Dendritic cell treated with granulocyte-macrophage colony-stimulating factor and Interleukin-4, amounts not matched to agents 40 ng/mL and 50 ng/mL, for 4 days (primary cell): ENCODE measurements around the gene SV2B.
"Not testable (repeated sequence)": the region's sequence is repeated elsewhere in the genome, so short reads cannot be mapped to it uniquely, and the experiment has no call there.

ENCODE experiments used
- H3K27ac Mint-ChIP-seq: one replicate; pipeline ENCODE4 v1.8.0; 2022; ENCODE audit warnings: mild to moderate bottlenecking, mixed read lengths
- H3K27me3 Mint-ChIP-seq: one replicate; pipeline ENCODE4 v1.8.0; 2022; ENCODE audit warnings: mild to moderate bottlenecking, mixed read lengths
- H3K36me3 Mint-ChIP-seq: one replicate; pipeline ENCODE4 v1.8.0; 2022; ENCODE audit warnings: low read depth, mixed read lengths
- H3K4me1 Mint-ChIP-seq: one replicate; pipeline ENCODE4 v1.8.0; 2022; ENCODE audit warnings: low read depth, mixed read lengths
- H3K4me3 Mint-ChIP-seq: one replicate; pipeline ENCODE4 v1.8.0; 2022; ENCODE audit warnings: mild to moderate bottlenecking, moderate library complexity, mixed read lengths
- H3K9me3 Mint-ChIP-seq: one replicate; pipeline ENCODE4 v1.8.0; 2022; ENCODE audit warnings: mixed read lengths
- intact Hi-C: fragments of 100-400 bp; cut with micrococcal nuclease; formaldehyde crosslinking; loops from one replicate; pipeline ENCODE4 v1.15.0; 2022

SV2B gene

DNA sequence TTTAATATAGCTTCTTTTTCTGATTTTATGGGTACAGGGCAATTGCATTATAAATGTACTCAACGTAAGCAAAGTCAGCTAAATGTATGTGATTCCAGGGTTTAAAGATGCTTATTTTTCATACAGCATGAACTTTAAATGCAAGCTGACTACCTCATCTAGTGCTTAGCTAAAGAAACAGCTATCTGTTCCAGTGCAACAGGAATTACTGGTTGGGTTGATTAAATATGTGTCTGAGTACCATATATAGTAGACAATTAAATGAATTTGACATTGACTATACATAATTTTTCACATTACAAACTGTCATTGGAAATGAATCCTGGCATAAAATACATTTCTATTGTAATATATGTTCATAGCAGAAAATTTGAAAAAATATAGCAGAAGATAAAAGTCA lies 26.3 kb upstream of the SV2B start:
- Mint-ChIP-seq H3K4me3 (no peak overlapping the region), H3K27me3 (peaks cover 24% of the 10 kb centered on the region), H3K36me3 (no peaks in the 10 kb centered on the region), H3K27ac (no peak overlapping the region), H3K9me3 (no peaks in the 10 kb centered on the region), H3K4me1 (peaks cover 12% of the 10 kb centered on the region)
- intact Hi-C loops, result no loop called here

GRCh38 chr15:91075739-91076138 lies 24.3 kb upstream of the SV2B start:
- Mint-ChIP-seq H3K27ac (no peak overlapping the region), H3K4me3 (no peak overlapping the region), H3K4me1 (peaks cover 12% of the 10 kb centered on the region), H3K36me3 (no peaks in the 10 kb centered on the region), H3K27me3 (peaks cover 11% of the 10 kb centered on the region), H3K9me3 (peaks cover 14% of the 10 kb centered on the region)
- intact Hi-C loops, result no loop called here

DNA sequence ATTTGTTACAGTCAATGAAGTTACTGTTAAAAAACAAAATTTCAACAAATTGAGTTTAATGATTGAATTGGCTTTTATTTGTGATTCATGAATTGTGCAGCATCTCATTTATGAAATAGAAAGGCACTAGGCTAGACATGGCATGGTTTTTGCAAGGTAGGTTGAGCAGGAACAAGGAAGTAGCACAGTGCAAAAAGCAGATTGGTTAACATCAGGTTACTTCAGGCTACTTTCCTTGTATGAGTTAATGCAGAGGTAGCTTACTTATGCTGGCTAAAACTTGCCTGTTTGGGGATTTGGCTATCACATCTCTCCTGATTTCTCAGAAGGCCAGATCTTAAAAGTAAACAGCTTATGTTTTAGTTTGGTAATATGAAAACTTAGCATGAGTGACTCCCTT lies 23.0 kb upstream of the SV2B start:
- Mint-ChIP-seq H3K27ac (no peak overlapping the region), H3K9me3 (peaks cover 23% of the 10 kb centered on the region), H3K4me3 (no peak overlapping the region), H3K36me3 (no peaks in the 10 kb centered on the region), H3K27me3 (peaks cover 8% of the 10 kb centered on the region), H3K4me1 (peaks cover 10% of the 10 kb centered on the region)
- intact Hi-C loops, result no loop called here

- intact Hi-C loops, H3K27ac Mint-ChIP-seq: not testable (repeated sequence)
- H3K27me3 Mint-ChIP-seq, result peaks cover 40% of the 10 kb centered on the region
Measured at GRCh38 chr15:91093866-91094265, 6.2 kb upstream of the SV2B start.

DNA sequence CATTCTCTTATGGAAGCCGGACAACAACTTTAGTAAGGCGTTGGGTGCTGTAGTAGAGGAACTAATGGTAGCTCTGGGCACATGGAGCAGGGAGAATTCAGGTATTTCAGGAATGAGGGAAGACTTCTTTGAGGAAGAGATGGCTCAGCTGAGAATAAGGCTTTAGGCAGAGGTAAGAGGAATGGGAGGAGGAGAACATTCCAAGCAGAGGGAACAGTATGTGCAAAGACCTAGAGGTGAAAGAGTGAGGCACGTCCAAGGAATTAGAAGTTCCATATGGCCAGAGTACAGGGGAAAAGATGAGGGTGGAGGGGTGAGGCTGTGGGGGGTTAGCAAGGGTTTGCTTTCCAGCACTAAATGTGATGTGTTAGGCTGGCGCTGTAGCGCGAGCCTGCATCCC lies 1.6 kb upstream of the SV2B start:
- H3K27ac Mint-ChIP-seq, result no peak overlapping the region
- H3K27me3 Mint-ChIP-seq, result peaks cover 73% of the 10 kb centered on the region
- H3K4me3 Mint-ChIP-seq, result no peak overlapping the region

More at GRCh38 chr15:91093866-91094265, 6.2 kb upstream of the SV2B start:
- H3K4me3 Mint-ChIP-seq, H3K4me1 Mint-ChIP-seq, H3K36me3 Mint-ChIP-seq: not testable (repeated sequence)
- peaks cover 11% of the 10 kb centered on the region for H3K9me3 Mint-ChIP-seq

GRCh38 chr15:91099616-91099994 lies 452 bp upstream of the SV2B start:
- peaks cover 80% of the 10 kb centered on the region for H3K27me3 Mint-ChIP-seq

More for the DNA sequence above, 1.6 kb upstream of the SV2B start:
- no peaks in the 10 kb centered on the region for H3K36me3 Mint-ChIP-seq
- intact Hi-C loops, result no loop called here
- peaks cover 16% of the 10 kb centered on the region for H3K4me1 Mint-ChIP-seq
- H3K9me3 Mint-ChIP-seq, result peaks cover 7% of the 10 kb centered on the region

GRCh38 chr15:91100814-91101607 lies 954 bp downstream of the SV2B start:
- Mint-ChIP-seq H3K9me3 (no peaks in the 10 kb centered on the region), H3K36me3 (no peaks in the 10 kb centered on the region), H3K27ac (no peak overlapping the region), H3K4me1 (peaks cover 16% of the 10 kb centered on the region), H3K4me3 (peak overlapping the region; percentile 35), H3K27me3 (peaks cover 77% of the 10 kb centered on the region)
- intact Hi-C loops, result no loop called here

More at GRCh38 chr15:91099616-91099994, 452 bp upstream of the SV2B start:
- Mint-ChIP-seq H3K36me3 (no peaks in the 10 kb centered on the region), H3K27ac (no peak overlapping the region), H3K4me3 (peak overlapping the region; percentile 27), H3K4me1 (peaks cover 16% of the 10 kb centered on the region), H3K9me3 (no peaks in the 10 kb centered on the region)
- intact Hi-C loops, result no loop called here

DNA sequence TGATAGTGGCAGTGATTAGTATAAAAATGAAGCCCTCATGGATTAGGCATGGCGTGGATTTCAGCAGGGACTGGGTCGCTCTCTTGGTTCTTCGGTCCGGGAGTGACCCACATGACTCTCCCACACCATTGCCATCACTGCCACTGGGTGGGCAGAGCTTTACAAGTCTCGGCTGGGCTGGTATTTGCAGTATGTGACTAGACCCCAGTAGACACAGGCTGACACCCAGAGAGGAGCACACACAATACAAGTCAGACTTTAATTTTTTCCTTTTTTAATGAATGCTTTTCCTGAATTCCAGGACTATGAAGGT lies 1.5 kb downstream of the SV2B start:
- Mint-ChIP-seq H3K4me1 (peaks cover 16% of the 10 kb centered on the region), H3K36me3 (no peaks in the 10 kb centered on the region), H3K27me3 (peaks cover 75% of the 10 kb centered on the region), H3K4me3 (no peak overlapping the region), H3K9me3 (no peaks in the 10 kb centered on the region), H3K27ac (no peak overlapping the region)
- intact Hi-C loops, result no loop called here

GRCh38 chr15:91102546-91103330 lies 2.7 kb downstream of the SV2B start:
- no peak overlapping the region for H3K27ac Mint-ChIP-seq
- H3K36me3 Mint-ChIP-seq, result no peaks in the 10 kb centered on the region
- no peaks in the 10 kb centered on the region for H3K9me3 Mint-ChIP-seq
- H3K4me3 Mint-ChIP-seq, result no peak overlapping the region
- intact Hi-C loops, result no loop called here
- H3K4me1 Mint-ChIP-seq, result peaks cover 21% of the 10 kb centered on the region
- peaks cover 70% of the 10 kb centered on the region for H3K27me3 Mint-ChIP-seq

GRCh38 chr15:91104111-91104510 lies 4.1 kb downstream of the SV2B start:
- peaks cover 21% of the 10 kb centered on the region for H3K4me1 Mint-ChIP-seq
- no peak overlapping the region for H3K4me3 Mint-ChIP-seq
- intact Hi-C loops, result no loop called here
- H3K27ac Mint-ChIP-seq, result no peak overlapping the region
- no peaks in the 10 kb centered on the region for H3K9me3 Mint-ChIP-seq
- no peaks in the 10 kb centered on the region for H3K36me3 Mint-ChIP-seq
- peaks cover 60% of the 10 kb centered on the region for H3K27me3 Mint-ChIP-seq

DNA sequence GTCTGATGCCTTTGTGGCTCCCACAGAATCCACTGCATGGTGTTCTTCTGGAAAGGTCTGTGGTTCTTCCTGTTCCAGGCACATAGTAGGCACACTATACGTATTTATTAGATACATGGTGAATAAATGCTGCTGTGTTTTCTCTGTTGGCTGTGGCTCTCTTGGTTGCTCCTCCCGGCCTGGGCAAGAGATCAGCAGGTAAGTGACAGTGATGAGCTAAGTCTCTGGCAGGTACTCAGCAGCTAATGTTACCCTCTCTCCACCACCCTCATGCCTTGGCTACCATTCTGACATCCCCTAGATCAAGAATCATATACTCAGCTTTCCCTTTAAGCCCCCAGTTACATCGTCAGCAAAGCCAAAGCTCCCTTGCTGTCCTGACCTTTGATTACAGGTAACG lies 8.4 kb downstream of the SV2B start:
- intact Hi-C loops, result no loop called here
- Mint-ChIP-seq H3K36me3 (no peaks in the 10 kb centered on the region), H3K4me3 (no peak overlapping the region), H3K27ac (no peak overlapping the region), H3K27me3 (peaks cover 33% of the 10 kb centered on the region), H3K9me3 (no peaks in the 10 kb centered on the region), H3K4me1 (peaks cover 5% of the 10 kb centered on the region)

- H3K27ac Mint-ChIP-seq, result no peak overlapping the region
Measured at GRCh38 chr15:91109885-91110284, 9.8 kb downstream of the SV2B start.

DNA sequence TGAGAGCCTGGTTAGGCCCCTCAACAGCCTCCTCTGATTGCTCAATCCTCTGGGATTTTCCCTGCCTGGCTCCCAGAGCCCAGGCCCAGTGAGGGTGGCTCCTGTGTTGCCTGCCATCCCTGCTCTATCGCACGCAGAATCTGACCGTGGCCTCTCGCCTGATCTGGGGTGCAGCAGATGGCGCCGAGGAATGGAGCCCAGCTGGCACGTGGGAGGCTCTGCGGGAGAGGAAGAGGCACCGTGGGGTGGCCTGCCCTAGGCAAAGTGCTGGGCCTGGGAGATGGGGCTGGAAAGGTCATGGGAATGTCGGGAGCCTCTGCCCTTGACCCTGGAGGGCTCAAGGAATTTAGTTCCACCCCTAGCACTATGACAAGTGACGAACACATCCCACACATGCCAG lies 10.3 kb downstream of the SV2B start:
- Mint-ChIP-seq H3K27me3 (peaks cover 29% of the 10 kb centered on the region), H3K4me3 (no peak overlapping the region), H3K27ac (no peak overlapping the region), H3K36me3 (no peaks in the 10 kb centered on the region), H3K9me3 (no peaks in the 10 kb centered on the region), H3K4me1 (peaks cover 5% of the 10 kb centered on the region)
- intact Hi-C loops, result no loop called here

More at GRCh38 chr15:91109885-91110284, 9.8 kb downstream of the SV2B start:
- Mint-ChIP-seq H3K36me3 (no peaks in the 10 kb centered on the region), H3K9me3 (no peaks in the 10 kb centered on the region), H3K4me1 (peaks cover 5% of the 10 kb centered on the region), H3K27me3 (peaks cover 29% of the 10 kb centered on the region), H3K4me3 (no peak overlapping the region)
- intact Hi-C loops, result no loop called here

DNA sequence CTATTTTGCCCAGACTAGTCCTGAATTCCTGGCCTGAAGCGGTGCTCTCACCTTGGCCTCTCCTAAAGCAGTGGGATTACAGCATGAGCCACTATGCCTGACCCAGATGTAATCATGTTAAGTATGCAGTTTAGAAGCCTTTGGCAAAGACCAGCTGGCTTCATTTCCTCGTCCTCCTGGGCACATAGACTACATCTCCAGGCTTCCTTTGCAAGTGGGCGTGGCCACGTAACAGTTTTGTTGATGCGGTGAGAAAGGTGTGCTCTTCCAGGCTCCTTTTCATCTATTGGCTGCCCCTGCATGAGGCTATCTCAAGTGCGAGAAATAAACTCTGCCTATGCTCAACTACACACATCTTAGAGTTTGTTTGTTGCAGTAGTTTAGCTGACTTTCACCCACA lies 13.0 kb downstream of the SV2B start:
- no peak overlapping the region for H3K27ac Mint-ChIP-seq
- peaks cover 31% of the 10 kb centered on the region for H3K27me3 Mint-ChIP-seq
- no peak overlapping the region for H3K4me3 Mint-ChIP-seq
- intact Hi-C loops, result no loop called here
- H3K4me1 Mint-ChIP-seq, result no peaks in the 10 kb centered on the region
- no peaks in the 10 kb centered on the region for H3K36me3 Mint-ChIP-seq
- no peaks in the 10 kb centered on the region for H3K9me3 Mint-ChIP-seq
